Measurements from ENCODE around the gene UST.

- TF ChIP-seq CTCF (conservative IDR thresholded peaks at IDR 0.05; ENCODE audit: low read length) (no peak), EZH2phosphoT487 (IDR thresholded peaks at IDR 0.05; ENCODE audit: borderline replicate concordance, low read depth, low read length) (no peak)
Observed at GRCh38 chr6:149003560-149003959, 256.7 kb downstream of the UST start.

Measured in OCI-LY7 (cell line).